Measurements from ENCODE around the gene ZNF880. TPM values are rescaled to one million over a fixed set of nuclear protein-coding genes. Genes with fewer than 3 reads are reported as not detected.

Gene ZNF880
- total RNA-seq, 2 donors from 2014 or later = 20.3 to 29.1 TPM

Other genes with a start within 250 kb of the ZNF880 start
- gene ZNF616, start 230.0 kb upstream of the ZNF880 start, total RNA-seq = 10 to 100 TPM in 1 of 2 donors, 1 to 10 TPM in 1; 9.6 to 11.2 TPM
- 10 to 100 TPM; 12.0 to 14.4 TPM for gene ZNF836, start 198.3 kb upstream of the ZNF880 start, total RNA-seq
- gene PPP2R1A, start 179.9 kb upstream of the ZNF880 start, total RNA-seq = 100 to 1,000 TPM; 164 to 207 TPM
- gene ZNF766, start 100.3 kb upstream of the ZNF880 start, total RNA-seq = 10 to 100 TPM; 11.5 to 15.6 TPM
- gene ZNF480, start 72.8 kb upstream of the ZNF880 start, total RNA-seq = 10 to 100 TPM; 10.9 to 12.4 TPM
- gene ZNF610, start 33.7 kb upstream of the ZNF880 start, total RNA-seq = 1 to 10 TPM in 1 of 2 donors, under 1 TPM in 1; 0.76 to 1.1 TPM
- gene ZNF528, start 27.9 kb downstream of the ZNF880 start, total RNA-seq = 10 to 100 TPM; 15.9 to 24.8 TPM
- under 1 TPM in 1 of 2 donors, not detected in 1; 0.14 TPM for gene ZNF534, start 59.2 kb downstream of the ZNF880 start, total RNA-seq
- 1 to 10 TPM; 3.1 to 3.7 TPM for gene ZNF578, start 83.6 kb downstream of the ZNF880 start, total RNA-seq
- gene ZNF808, start 157.7 kb downstream of the ZNF880 start, total RNA-seq = 10 to 100 TPM; 17.4 to 17.8 TPM
- 10 to 100 TPM; 11.3 to 16.0 TPM for gene ZNF701, start 200.4 kb downstream of the ZNF880 start, total RNA-seq

All from posterior vena cava (tissue), 2 donors.